ENCODE data around the gene PBX3.

The PBX3 gene

DNA sequence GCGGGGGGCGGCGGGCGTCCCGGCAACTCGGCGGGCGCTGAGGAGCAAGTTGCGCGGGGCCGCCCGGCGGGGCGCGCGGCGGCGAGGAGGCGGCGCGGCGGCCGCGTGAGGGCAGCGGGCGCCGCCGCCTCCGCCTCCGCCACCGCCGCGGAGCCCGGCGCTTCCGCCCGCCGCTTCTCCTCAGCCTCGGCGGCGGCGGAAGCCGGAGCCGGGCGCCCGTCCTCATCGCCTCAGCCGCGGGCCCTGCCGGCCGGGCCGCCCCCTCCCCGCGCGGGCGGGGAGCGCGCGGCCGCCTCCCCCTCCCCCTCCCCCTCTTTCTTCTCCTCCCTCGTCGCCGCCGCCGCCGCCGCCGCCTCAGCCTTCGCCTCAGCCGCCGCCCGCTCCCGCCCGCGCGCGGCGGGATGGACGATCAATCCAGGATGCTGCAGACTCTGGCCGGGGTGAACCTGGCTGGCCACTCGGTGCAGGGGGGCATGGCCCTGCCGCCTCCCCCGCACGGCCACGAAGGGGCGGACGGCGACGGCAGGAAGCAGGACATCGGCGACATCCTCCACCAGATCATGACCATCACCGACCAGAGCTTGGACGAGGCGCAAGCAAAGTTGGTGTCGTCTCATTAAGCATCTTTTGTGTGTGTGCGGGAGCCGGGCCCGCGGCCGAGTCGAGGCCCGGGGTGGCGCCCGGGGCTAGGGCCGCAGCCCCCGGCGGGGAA lies at the start of gene PBX3:
TSS of gene PBX3 (plus strand) at position 321 of the 712 bp plus-strand sequence.
- no peak for DNase-seq

DNA sequence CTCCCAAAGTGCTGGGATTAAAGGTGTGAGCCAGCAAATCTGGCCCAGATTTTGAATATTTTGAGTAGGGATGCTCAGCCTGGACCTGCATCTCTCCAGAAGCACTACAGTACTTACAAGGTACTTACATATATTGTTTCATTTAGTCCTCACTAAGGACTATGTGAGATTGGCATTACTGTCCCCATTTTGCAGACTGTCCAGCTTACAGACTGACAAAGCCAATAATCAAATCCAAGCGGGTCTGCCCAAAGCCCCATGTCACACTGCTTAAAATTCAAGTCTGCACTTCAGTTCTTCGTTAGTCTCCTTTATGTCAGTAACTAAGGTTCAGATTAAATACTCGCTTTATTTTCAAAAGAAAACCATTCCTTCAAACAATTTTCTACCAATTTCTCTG lies 47.3 kb upstream of the PBX3 start:
- no peak for DNase-seq

DNA sequence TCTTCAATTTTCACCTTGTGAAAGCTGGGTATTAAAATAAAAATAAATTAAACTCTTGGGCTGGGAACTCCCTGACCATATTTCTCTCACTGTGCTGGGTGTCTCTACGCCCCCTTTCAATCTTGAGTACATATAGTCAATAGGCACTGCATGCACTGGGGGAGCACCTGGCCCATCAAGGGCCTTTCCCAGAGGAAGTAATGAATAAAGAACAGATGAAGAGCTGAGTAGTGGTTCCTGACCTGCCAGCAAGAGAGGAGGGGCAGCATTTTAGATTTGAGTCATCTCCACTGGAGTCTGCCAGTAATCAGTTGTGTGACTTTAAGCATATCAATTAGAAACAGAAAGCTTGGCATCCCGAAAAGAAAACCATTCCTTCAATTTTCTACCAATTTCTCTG lies 46.4 kb upstream of the PBX3 start:
- DNase-seq = no peak

DNA sequence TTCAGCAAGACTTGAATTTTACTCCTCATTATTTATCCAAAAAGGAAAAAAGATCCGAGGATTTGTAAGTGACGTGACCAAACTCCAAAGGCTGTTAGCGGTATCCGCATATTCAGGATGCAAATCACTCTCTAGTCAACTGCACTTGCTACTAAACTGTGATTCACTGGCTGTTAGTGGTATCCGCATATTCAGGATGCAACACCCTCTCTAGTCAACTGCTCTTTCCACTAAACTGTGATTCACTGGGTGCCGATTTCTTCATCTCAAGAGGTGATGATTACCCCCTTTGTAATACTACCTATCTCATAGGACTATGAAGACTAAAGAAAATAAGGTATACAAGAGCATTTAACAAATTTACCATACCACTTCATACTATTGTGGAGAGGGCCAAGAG lies 45.8 kb upstream of the PBX3 start:
- DNase-seq = no peak

DNA sequence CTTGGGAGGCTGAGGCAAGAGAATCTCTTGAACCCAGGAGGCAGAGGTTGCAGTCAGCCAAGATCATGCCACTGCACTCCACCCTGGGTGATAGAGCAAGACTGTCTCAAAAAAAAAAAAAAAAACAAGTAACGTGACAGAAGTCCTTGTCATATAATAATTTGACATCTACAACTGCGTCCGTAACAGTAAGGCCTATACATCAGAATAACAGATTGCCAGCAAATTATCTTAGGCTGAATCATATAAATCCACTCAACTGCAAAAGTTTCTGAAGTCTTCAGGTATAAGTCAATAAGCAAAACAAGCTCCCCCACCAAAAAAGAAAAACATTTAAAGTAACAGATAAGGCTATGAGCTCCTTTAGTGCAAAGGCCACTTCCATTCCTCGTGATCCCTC lies 43.5 kb upstream of the PBX3 start:
- no peak for DNase-seq

DNA sequence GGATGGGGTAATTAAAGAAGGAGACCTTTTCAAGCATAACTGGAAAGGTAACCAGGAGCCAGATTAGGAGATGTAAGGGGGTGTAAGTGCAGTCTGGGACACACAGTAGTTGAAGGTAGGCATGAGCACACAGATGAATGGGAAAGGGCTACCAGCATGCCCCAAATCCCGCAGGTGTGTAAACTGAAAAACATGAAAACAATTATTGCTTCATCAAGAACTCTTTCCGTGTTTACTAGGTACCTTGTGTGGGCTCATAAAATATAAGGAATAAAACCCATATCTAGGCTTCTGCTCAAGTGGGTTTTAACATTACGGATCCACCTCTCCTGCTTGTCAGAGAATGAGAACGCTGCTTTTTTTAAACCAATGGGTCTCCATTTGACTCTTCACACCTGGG lies 41.3 kb upstream of the PBX3 start:
- no peak for DNase-seq

DNA sequence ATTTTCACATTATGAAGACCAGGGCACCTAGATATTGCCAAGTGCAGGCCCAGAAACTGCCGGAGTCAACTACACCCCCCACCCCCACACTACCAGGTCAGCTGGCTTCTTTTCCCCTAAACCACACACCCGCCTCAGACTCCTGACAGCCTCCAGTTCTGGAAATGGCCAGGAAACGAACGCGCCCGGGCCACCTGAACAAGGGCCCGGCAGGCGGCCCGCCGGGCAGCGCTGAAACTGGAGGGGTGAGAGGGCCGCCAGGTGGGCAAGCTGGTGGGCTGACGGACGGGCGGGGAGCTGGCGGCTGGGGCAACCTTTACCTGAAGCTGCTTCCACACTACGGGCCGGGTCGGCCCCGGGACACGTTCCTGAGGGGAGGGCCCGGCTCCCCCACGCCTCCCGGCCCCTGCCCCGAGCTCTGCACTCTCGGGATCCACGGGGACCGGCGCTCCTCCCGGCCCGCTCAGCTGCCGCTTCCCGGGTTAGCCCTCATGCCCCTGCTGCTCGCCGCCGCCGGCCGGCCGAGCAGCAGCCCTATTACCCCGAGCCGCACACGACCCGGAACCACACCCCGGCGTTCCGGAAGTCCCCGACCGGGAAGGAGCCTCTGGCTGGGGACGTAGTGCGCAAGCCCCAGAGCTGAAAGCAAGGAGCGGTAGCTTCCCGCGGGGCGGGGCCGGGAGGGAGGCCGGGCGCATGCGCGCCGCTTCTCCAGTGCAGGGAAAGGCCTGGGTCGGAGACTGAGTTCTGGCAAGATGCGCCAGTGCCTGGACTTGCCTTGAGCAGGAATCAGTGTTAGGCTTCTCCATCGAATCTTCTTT lies 40.3 kb upstream of the PBX3 start, which contains the start of gene MAPKAP1:
TSS of gene MAPKAP1 (minus strand) at position 558 of the 821 bp plus-strand sequence. CDS start 34,634 bp downstream, outside the sequence.
- peak; percentile 64 for DNase-seq

DNA sequence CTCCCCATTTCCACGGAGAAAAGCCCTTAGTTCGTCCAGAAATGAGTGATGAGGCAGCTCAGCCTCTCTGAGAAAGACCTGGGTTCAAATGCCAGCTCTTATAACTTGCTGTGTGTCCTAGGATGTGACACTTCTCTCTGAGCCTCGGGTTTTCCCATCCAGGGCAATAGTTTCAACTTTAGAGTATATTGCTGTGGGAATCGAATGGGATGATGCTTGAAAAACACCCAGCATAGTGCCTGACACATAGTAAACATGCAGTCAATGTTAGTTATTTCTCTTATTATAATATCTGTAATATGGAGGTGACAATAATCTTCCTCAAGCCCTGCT lies 39.7 kb upstream of the PBX3 start:
- no peak for DNase-seq

DNA sequence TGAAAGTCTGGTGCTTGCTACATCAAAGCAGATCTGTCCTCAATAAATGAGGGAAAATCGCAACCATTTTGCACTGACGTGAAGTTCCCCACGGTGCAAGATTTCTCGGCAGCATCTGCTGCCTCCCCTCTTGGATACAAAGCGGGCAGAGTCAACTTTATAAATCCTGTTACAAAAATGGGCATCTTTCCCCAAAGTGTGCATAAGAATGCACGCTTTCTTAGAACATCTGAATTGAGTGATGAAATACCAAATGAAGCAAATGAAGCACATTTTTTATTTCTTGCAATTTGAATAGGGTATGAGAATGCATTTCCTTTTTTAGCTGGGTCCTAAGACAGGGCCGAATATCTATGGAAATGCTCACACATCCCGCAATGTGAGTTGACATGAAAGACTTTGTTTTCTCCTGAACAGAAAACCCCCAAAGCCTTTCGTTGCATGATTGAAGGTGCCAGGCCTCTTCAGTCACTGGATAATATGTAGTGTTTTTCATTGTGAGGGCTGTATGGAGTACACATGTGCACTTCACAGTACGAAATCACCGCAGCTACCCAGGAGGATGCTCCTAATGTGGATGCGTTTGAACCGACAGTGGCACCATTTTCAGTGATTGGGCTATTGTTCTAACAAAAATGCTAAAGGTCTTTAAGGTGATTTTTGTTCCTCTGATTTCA lies 20.6 kb upstream of the PBX3 start:
- no peak for DNase-seq

DNA sequence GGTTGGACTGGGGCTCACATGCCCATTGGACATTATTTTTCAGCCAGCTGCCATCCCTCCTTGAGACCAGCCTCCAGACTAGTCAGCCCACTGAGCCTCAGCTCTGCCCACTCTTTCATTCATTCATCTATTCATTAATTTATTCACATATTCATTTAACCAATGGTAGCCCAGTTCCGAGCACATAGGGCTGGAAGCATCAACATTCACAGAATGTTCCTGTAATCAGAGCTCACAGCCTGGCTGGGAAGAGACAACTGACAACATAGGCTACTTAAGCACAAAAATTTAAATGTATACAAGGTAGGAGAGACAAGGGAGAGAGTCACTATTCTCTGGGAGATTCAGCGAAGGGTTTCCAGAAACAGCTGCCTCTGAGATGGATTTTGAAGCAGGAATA lies 17.0 kb upstream of the PBX3 start:
- no peak for DNase-seq

DNA sequence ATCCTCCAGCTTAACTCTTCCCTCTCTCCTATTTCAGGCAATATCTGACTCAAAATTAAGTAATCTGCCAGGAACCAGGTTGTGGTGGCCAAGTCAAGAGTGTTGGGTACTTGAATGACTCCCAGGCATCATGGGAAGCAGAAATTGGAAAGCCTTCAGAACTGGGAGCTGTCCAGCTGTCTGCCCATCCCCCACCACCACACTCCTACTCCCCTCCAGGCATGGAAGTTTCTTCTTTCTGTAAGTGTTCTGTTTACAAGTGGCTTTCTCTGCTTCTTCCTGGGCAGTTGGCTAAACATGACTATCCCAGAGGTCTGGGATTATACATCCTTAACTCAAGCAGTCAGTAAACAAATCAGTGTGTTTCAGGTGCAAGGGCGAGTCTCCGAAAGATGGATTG lies 14.6 kb upstream of the PBX3 start:
- DNase-seq = no peak

DNA sequence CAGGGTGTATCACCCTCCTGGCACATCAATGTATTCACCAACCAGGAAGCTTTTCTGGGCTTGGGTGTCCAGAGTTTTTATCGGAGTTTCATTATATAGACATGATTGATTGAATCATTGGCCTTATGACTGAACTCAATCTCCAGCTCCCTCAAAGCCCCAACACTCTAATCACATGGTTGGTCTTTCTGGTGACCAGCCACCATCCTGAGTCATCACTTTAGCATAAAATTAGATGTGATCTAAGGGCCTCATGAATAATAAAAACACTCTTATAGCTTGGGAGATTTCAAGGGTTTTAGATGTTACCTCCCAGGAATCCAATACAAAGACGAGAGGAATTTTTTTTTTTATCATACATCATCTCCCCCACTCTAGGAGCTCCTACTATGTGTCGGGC lies 7.7 kb upstream of the PBX3 start:
- DNase-seq = no peak

DNA sequence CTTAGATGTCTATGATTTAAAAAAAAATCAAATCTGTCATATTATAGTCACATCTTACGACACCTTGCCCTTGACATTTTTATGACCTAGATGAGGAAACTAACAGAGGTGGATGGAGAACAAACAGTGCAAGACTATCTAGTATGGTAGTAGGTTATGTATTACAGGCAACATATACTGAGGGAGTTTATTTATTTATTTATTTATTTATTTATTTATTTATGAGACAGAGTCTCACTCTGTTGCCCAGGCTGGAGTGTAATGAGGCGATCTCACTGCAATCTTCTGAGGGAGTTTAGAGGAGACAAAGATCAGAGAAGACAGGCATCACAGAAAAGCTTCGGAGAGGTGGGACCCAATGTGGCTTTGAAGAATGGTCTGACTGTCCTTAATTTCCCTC lies 4.5 kb upstream of the PBX3 start:
- DNase-seq = no peak

DNA sequence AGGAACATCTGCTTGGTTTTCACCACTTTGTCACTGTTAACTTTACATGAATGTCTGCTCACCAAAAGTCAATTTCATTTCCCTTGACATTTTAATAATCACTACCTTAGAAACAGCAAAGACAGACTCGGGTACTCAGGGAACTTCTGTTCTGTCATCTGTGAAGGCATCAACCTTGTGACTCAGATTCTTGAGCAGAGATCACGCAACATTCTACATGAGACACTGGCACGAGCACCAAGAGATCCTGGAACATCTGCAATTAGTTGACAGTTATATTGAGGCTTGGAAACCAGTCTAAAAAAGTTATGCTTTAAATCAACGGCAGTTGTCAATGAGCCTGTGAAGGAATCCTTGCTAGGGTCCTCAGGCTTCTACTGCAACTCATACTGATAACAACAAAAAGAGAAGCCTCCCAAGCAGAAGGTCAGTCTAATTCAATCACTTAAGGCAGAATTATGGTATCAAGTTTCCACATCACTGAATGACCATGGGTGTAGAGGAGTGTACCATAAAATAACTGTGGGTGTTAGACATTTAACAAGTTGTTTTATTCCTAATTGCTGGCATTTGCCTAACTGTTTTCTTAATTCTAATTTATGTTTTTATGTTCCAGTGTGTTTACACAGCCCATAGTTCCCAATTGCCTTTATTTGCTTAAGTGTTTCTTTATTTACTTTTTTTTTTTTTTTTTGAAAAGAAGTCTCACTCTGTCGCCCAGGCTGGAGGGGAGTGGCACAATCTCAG lies 3.3 kb upstream of the PBX3 start:
- no peak for DNase-seq

DNA sequence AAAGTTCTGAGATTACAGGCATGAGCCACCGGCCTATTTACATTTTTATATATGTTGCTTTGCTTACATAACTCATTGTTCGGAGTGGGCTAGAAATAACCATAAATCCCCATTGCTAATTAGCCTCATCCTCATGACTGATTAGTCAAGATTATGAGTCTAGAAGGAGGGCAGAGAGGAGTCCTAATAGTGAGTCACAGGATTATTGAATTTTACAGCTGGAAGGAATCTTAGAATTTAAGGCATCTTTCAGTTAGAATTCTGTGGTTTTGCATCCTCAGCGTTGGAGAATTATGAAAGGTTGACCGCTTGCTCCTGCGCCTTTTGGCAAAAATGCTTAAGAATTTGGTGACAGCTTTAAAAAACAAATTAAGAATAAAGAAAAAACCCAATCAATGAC lies 2.6 kb upstream of the PBX3 start:
- no peak for DNase-seq

DNA sequence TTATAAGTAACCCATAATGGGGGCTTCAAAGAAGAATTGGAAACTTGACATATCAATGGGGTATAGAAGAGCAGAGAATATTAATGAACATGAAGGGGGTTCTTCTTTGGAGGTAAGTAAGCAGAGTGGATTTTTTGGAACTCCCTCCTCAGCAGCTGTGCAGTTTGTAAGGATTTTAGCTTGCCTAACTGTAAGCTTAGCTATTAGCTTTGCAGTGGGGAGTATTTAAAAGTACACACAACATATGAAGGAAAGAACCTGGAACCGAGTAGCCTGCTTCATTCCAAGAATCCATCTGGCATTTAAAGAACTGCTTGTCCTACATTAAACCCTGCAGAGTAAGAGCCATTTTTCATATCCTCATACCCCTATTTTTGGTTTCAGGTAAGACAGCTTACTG lies 2.2 kb upstream of the PBX3 start:
- no peak for DNase-seq

DNA sequence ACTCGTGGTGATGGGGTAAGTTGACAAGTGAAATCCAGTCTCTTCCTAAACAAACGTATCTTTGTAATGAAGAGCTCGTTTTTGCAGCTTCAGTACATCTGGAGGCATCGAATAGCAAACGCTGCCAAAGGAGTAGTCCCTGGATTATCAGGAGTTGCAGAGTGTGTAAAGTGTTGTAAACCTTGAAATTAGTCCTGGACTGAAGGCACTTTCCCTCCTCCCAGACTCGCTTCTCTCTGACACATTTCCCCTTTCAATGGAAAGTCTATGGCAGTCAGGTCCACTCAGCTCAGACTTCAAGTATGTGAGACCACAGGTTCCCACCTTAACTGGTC lies 1.5 kb upstream of the PBX3 start:
- DNase-seq = no peak

DNA sequence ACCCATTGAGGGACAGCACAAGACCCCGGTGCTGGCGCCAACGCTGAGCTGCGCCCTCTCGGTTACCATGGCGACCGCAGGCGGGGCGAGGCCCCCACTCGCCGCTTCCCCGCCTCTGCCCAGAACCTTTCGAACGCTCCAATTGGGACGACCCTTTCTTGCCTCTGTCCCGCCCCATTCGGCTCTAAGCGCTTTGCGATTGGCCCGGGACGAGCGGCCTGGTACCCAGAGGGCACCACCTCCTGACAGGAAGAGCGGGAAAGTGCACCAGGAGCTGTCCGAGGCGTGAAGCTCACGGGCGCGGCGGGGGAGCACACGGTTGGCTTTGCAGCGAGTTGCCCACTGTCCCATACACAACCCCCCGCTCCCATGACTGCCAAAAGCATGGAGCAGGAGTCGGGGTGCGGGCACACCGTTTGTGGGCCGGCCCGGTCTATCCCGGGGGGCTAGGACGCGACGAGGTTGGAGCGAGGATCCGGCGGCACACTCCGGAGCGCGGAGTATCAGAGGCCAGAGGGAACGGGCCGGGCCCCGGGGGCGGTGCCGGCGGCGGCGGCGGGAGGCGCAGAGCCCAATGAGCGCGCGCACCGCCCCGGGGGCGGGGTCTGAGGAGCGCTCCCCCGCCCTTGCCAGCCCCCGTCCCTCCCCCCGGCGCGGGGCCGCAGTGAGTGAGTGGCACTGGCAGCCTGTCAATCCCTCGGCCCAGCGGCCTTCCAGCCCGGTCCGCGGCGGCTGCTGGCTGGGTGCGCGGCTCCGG lies 978 bp upstream of the PBX3 start:
- peak; percentile 87 for DNase-seq

DNA sequence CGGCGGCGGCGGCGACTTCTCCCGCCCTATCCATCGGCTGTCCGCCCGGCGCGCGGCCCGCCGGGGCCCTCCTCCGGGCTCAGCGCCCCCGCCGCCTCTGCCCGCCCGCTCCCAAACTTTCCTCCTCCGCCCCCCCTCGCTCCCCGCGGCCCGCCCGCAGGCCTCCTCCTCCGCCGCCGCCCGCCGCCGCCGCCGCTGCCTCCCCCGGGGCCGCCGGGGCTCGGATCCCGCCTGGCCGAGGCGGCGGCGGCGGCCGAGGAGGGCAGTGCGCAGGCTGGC lies 460 bp upstream of the PBX3 start:
- DNase-seq = no peak

DNA sequence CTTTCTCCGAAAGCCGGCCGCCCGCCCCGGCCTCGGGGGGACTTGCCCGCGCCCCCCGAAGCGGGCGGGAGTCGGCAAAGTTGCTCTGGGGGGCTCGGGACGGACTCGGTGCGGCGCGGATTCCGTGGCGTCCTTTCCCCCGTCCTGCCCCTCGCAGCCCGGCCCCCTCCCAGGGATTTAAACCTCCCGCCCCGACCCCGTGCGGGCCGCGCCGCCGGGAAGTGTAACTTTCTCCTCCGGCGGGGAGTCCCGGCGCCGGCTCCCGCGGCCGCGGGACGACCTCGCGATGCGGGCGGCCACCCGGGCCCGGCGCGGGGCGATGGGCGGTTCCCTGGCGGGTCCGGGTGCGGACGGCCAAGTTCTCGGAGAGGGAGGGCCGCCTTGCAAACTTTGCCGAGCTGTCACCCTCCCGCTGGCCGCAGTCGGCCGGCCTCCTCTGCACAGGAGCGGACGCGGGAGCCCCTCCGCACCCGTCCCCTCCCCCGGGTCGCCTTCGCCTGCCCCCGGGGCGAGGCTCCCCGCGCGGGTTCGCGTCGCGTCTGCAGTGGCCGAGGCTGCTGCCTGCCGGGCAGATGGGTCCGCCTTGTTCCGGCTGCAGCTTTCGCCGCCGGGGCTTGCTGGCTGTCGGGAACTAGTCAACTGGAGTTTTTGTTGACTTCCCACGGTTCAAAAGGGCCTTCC lies 732 bp downstream of the PBX3 start:
- DNase-seq = no peak

DNA sequence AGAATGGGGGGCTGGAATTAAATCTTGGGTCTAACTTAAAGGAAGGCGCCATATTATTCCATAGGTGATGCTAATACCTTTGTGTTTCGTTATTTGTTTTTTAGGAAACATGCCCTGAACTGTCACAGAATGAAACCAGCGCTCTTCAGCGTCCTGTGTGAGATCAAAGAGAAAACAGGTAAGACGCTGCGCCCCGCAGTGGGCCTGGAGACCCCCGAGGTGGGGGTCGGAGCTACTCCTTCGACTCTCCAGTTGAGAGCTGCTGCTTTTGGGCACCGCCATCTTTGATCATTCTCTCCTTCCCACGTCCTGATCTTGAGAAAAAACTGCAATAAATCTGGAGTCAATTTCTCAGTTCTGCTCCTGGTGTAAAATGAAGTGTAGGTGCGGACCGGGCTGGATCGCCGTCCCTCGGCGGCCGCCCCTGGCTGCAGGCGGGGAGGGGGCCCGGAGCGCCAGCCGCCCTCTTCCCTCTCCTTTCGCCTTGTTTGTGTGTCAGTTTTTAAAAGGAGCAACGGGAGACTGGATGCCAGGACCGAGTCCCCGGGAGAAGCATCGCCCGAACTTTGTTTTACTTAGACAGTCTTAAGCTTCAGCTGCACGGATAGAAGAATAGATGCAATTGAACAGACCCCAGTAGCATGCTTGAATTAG lies 1.4 kb downstream of the PBX3 start:
- no peak for DNase-seq
